WI38 (cell line): ENCODE measurements around the gene RHOF.

Experiments used
- H3K4me3 ChIP-seq: 2 replicates; pipeline ENCODE4 v1.5.1; 2011; ENCODE audit warnings: low read depth, mild to moderate bottlenecking, control low read depth, low read length
- CTCF ChIP-seq: IDR thresholded peaks from 2 replicates; pipeline ENCODE4 v1.5.1; 2012; ENCODE audit warnings: low read depth, mild to moderate bottlenecking, control low read depth, low read length

RHOF gene

GRCh38 chr12:121808623-121809022, 15.1 kb upstream of the RHOF start:
- H3K4me3 ChIP-seq = no peak overlapping the region
- no peak for TF ChIP-seq CTCF

- no peak overlapping the region for H3K4me3 ChIP-seq
- no peak for TF ChIP-seq CTCF
These were observed 14.3 kb upstream of the RHOF start for GRCh38 chr12:121807642-121808347.

- TF ChIP-seq CTCF = no peak
- peak overlapping the region; percentile 80 for H3K4me3 ChIP-seq
These were observed 13.3 kb upstream of the RHOF start for GRCh38 chr12:121806546-121807423.

- H3K4me3 ChIP-seq = peak overlapping the region; percentile 80
These were observed 12.6 kb upstream of the RHOF start for GRCh38 chr12:121806009-121806545.

GRCh38 chr12:121805171-121806008, 11.9 kb upstream of the RHOF start:
- peak overlapping the region; percentile 80 for H3K4me3 ChIP-seq
- no peak for TF ChIP-seq CTCF

More at GRCh38 chr12:121806009-121806545, 12.6 kb upstream of the RHOF start:
- no peak for TF ChIP-seq CTCF

- H3K4me3 ChIP-seq = peak overlapping the region; percentile 80
- no peak for TF ChIP-seq CTCF
These were observed 11.1 kb upstream of the RHOF start for GRCh38 chr12:121804417-121805111.
